OCI-LY1 (cell line): ENCODE results near the gene RERG.

Experiments used
- CTCF ChIP-seq: fragments of 200-600 bp; sonication (generic), shearing (Covaris generic); IDR thresholded peaks from 2 replicates; pipeline ENCODE4 v1.5.1; 2017; ENCODE audit warnings: mild to moderate bottlenecking, antibody characterized with exemption, low read length, moderate library complexity, mixed read lengths
- EZH2 ChIP-seq: fragments of 200-600 bp; sonication (generic), shearing (Covaris generic); IDR thresholded peaks from 2 replicates; pipeline ENCODE4 v1.8.0; 2017; ENCODE audit warnings: borderline replicate concordance, mixed run types, mild to moderate bottlenecking, antibody characterized with exemption, low read length, moderate library complexity, mixed read lengths

GRCh38 chr12:15244341-15244740 is 23.1 kb upstream of the RERG start:
- TF ChIP-seq CTCF, result no peak
- TF ChIP-seq EZH2, result no peak
